COLO829 (cell line): Measurements from ENCODE around the gene ELF4.

Experiments used
- DNase-seq: peaks from one replicate; pipeline ENCODE4 v3.0.0; 2012; ENCODE audit warnings: low spot score

The ELF4 gene

DNA sequence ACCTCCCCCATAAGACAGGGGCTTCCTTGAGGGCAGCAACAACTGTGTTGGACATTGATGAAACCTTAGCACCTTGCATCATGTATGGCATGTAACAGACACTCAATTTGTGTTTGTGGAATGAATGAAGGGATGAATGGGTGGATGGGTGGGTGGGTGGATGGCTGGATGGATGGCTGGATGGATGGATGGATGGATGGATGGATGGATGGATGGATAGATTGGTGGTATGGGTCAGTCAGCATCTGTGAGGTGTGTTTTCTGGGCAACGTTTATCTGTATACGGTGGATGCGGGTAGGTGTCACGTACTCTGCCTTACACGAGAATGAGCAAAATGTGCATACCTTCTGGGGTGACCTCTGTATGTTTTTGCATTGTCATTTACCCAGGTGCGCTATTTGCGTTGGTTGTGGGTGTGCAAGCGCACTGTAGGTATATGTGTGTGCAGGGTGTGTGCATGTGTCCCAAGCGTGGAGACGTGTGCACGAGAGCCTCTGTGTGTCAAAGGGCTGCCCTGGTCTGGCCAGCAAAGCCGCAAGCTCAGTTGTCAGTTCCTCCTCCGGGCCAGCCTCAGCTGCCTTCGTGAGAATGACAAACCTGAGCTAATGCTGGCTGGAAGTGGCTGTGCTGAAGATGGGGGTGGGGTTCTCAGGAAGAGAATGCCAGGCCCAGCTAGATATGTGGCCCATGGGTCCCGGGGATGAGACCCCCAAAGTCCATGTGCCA lies 26.5 kb downstream of the ELF4 start:
- no peak for DNase-seq

DNA sequence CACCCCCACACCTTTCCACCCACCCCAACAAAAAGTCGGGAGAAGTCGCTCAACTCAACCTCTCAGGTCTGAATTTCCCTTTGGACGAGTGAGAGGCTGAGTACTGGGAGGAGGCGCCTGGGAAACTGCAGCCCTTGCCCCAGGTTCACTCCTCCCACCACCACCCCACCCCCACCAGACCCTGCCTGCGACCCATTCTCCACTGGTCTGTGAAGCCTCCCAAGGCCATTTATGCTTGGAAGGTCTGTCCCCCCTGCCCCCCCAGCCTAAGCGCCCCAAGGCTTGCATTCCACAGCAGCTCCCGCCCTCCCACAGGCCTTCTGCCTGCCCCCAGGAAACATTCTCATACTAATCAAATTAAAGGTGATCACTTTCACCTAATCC lies 27.2 kb downstream of the ELF4 start:
- no peak for DNase-seq

DNA sequence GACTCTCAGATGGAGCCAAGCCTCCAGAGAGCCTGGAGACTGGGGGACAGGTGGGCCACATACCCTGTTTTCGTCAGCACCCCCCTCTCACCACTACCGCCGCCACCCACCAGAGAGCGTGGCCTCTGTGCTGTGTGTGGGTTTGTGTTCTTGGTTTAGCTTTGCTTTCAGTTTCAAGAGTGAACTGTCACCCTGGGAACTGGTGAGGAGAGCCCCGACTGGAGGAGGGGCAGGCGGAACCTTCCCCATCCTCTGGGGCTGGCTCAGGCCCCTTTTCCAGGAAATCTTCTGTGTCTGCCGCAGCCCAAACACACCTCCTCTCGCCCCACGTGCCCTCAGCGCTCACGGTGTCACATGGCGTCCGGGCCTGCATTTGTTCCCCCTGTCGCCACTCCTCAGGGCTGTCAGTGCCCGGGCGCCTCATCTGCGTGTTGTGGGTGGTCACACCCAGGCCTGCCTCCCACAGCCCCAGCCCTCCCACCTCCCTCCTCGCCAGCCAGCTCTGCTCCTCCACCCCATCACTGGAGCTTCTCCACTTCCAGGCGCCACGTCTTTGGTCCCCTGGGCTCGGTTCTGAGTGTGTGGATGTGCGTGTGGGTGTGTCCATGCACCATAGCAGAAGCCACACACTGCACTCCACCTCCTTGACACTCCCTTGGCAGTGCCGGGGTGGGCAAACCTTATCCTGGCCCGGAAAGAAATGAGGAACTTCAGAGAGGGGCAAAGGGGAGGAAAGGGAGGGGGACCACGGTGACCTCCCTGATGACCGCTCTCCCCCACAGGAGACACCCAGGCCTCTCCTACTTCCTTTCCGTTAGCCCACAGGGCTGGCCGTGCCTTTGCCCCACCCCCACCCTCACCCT lies 27.8 kb downstream of the ELF4 start:
- no peak for DNase-seq

DNA sequence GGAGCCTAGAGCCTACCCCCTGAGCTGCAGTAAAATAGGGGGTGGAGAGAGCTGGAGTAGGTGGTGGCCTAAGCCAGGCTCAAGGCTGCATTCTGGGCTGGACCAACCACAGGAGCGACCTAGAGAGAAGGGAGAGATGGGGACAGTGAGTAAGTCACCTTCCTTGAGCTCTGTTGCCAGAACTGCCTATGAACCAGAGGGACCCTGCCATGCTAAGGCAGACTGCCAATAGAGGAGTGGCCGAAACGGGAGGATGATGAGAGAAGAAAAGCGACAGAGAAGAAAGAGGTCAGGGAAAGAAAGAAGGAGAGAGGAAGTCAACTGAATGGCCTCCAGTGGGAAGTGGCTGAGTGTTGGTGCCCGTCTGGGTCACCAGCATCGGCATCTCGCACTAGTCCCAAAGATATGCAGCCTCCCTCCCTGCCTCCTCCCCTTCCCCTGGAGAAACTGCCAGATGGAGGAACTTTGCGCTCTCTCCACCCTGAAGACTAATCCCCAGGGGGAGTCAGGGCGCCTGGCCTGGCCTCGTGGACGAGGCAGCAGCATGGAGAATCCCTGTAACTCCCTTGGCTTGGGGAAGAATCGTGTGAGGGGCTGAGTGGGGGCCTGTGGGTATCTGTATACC lies 28.8 kb downstream of the ELF4 start:
- DNase-seq, result no peak

DNA sequence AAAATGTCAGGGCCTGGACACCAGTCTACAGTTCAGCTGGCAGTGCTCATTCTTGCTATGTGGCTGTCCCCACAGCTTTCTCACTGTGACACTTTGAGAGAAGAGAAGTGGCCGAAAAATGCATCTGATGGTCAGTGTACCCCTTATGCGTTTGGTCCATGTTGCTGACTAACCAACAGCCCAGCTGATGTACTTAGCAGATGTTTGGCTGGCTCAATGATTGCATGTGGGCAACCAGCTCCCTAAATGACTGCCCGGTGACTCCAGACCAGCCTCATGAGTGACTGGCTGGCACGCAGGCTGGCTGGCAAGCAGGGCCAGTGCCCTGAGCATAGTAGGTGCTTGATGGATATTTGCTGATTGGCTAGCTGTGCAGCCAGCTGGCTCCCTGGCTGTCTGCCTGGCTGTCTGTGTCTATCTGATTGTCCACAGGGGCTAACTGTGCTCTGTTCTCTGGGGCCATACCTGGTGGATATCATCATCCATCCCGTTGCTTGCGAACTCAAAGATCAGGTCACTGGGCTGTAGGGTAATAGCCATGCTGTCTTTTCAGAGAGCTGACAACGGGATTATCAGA lies 29.4 kb downstream of the ELF4 start:
- no peak for DNase-seq

DNA sequence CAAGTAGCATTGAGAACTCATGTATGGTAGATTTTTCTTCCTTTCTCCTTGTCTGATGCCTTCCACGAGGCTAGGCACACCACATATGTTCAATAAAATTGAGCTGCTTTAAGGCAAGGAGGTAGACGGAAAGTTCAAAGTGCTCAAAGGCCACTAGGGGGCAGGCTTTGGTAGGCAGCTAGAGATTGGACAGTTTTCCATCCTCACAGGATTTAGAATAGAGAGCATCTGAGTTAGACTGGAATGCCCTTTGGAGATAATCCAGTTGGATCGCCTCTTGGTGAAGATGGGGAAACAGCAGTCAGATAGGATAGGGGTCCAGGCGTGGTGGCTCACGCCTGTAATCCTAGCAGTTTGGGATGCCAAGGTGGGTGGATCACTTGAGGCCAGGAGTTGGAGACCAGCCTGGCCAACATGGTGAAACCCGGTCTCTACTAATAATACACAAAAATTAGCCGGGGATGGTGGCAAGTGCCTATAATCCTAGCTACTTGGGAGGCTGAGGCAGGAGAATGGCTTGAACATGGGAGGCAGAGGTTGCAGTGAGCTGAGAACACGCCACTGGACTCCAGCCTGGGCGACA lies 30.4 kb downstream of the ELF4 start:
- DNase-seq, result peak; percentile 77

DNA sequence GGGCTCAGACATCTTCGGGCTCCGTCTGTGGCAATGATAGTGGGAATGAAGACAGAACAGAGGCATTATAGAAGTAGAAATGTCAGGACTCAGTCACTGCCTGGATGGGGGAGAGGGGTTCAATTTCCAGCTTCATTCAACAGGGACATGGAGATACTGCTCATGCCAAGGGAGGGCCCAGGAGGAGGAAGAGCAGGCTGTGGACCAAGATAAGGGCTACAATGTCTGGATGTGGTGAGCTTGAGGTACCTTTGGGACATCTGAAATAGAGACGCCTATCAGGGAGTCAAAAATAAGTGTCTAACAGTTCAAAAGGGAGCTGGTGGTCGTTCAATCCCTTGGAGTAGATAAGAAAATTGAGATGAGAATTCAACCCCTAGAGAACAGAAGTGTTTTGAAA lies 34.5 kb downstream of the ELF4 start:
- no peak for DNase-seq

DNA sequence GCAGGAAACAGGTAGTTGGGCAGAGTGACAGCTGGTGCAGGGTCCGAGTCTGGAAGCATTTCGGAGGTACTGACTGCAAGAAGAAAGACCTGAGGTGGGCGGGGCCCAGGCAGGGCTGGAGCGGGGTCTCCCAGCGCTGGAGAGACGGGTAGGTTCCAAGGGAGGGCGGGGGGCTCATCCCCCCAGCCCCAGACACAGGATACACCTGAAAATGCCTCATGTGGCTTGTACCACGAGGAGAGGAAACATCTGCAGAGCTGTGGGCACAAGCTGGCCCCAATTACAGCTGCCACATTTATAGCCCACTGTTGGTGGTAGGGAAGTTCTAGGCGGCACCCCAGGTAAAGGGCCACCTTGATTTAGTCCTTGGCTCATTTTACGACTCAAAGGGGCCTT lies 38.0 kb downstream of the ELF4 start:
- no peak for DNase-seq

DNA sequence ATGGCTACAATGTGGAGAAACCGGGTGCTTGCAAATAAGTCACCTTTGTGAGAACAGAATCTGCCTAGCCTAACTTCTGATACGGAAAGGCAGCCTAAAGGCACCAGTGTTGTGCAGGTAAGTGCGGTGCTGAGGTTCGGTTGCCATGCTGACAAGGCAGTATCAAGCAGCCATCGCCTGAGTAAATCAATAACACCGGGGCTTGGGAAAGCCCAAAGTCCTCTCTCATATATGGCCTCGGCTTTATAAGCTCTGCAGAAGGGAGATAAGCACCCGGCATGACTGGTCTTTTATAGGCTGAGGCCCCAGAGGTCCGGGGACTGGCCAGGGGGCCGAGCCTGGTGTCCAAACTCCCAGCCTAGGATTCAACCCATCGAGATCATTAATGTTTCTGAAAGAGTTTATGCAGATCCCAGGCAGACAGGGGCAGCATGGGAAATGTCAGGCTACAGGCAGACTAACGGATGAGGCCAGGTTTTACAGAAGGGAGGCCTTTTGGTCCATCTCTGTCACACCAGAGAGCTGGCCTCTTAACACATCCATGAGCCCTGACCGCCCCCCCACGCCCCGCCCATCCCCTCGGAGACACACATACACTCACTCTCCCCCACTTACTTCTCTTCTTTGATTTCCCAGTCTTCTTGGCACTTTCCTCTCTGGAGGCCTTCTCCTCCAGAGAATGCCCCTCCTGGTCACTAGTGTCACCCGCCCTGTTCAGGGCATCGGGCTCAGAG lies 38.5 kb downstream of the ELF4 start:
- no peak for DNase-seq

DNA sequence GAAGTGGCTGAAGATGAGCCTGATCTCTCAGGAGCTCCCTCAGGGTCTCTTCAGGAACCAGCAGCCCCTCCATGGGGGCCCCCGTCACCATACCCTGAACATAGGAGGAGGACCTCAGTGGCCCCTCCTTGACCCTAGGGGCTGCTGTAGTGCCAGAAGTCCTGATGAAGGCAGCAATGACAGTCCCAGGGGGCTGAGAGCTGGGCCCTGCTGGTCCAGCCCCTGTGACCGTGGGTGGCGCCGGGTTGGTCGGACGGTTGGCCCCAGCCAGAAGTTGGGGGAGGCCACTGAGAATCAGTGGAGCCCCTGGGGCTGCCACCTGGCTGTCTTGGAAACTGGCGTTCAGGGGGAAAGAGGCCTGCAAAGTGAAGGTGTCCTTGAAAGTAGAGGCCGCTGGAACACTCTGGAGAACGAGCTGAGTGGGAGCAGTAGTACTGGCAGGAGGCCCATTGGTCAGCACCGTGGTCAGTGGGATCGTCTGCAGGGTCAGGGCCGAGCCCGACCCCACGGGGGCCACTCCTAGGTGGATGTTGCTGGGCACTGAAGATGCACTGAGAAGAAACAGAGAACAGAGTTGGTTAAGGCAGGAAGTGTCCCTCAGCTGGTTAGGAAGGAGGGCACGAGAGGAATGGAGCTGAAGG lies 43.2 kb downstream of the ELF4 start:
- no peak for DNase-seq

DNA sequence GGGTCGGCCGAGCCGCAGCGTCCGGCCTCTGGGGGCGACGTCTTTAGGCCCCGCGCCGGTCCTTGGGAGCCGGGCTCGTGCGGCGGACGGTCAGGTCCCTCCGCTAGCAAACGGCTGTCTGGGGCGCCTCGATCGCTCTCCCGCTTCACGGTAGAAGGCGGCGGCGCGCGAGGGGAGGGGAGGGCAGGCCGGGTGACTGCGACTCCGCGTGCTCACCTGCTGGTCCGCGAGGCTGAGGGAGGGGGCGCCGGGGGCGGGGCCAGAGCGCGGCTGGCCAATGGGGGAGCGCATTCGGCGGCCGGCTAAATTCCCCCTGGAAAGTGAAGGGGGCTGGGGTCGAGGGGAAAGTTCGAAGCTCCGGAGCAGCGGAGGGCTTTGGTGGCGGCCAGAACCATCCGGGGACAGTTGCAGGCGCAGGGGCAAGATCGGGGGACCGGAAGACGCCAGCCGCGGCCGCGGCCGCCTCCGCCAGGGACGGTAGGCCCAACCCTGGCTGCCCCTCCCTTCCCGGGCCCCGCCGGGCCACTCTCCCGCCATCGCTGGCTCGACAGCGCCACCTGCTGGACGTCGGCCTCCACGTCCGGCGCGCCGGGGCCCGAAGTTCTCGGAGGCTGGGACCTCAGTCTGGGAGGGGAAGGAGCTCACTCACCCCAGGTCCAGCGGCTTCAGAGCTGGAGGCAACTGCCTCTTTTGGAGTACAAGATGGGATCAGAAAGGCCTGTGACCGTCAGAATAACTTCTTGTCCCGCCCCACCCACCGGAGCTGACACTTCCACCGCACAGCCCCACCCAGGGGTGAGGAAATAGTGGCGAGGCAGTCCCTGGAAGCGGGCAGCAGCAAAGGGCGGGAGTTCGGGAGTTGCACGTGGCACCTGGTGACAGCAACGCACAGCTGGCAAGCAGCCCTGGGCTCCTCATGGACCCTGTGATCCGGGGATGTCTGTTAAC lies 49.9 kb downstream of the ELF4 start:
- DNase-seq, result peak; percentile 70

DNA sequence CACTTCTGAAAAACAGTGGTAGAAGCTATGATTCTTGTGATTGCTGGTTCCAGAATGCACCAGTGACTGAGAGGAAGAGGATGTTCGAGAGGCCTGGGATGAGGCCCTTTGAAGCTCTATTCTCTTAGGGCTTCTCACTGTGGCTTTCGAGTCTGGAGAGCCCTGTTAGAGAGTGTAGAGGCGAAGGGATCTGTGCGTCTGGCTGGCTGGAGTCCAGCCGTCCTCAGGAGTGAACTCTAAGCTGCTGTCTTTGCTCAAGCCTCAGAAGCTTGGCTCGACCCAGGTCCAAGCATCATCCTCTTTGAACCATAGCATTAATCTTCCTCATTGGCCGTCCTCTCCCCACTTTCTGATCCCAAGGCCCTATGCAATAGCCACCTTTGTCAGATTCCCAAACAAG lies 51.6 kb downstream of the ELF4 start:
- no peak for DNase-seq

DNA sequence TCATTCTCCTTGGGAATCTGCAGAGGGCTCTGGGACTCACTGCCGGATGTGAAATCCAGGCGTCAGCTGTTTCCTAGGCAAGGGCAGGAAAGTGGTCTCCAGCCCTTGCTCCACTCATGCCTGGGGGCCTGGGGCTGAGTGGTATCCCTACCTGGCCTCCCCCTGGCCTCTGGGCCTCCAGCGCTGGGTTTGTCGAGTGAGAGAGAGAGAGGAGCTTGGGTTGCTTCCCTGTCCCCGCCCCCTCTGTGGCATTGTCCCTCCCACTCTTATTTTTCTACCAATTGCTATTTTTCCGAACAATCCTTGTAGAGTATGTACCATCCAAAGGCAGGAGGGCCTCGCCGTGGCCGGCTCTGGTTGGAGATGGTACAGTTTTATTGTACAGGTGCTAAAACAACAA lies 53.1 kb downstream of the ELF4 start:
- DNase-seq, result no peak

DNA sequence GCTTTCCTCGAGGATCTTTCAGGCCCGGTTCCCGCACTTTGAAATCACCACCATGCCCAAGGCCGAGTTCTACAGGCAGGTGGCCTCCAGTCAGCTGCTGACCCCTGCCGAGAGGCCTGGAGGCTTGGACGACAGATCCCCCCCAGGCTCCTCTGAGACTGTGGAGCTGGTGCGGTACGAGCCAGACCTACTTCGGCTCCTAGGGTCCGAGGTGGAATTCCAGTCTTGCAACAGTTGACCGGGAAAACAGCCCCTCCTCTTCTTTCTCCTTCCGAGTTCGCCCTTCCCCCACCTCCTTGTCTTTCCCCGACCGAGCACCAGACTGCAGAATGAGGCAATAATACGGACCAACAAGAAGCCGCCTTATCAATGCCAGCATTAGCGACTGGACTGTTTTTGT lies 54.4 kb downstream of the ELF4 start:
- no peak for DNase-seq

DNA sequence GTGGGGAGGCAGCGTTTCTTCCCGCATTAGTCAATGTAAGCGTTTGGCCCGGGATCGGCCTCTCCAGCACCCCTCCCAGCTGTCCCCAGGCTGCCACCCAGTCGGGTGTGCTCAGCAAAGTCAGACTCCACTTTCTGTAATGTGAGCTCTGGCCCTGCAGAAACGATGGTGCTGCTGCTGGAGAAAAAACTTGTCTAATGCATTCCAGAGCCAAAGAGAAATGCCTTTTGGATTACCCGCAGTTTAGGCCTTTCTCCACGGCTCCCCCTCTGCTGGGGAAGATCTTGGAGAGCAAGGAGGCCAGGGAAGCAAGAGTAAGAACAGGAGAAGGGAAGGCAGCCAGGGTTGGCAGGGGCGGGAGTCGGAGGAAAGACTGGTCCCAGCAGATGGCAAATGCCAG lies 55.2 kb downstream of the ELF4 start:
- DNase-seq, result no peak

DNA sequence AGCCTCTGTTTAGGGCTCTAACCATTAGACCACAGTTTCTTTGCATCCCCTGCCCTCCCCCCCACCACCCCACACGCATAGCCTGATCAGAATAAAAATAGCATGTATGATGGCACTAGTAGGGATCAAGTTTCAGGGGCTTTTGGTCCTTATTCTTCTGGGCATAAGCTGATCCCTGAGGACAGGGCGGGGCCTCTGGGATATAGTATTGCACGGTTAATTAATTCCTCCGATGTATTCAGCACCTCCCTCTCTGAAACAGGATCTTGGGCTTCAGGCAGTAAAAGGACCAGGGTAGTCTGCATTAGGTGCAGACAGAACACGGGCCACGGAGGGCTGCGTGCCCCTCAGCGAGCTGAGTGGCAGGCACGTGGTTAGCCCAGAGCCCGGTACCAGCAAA lies 57.1 kb downstream of the ELF4 start:
- no peak for DNase-seq

DNA sequence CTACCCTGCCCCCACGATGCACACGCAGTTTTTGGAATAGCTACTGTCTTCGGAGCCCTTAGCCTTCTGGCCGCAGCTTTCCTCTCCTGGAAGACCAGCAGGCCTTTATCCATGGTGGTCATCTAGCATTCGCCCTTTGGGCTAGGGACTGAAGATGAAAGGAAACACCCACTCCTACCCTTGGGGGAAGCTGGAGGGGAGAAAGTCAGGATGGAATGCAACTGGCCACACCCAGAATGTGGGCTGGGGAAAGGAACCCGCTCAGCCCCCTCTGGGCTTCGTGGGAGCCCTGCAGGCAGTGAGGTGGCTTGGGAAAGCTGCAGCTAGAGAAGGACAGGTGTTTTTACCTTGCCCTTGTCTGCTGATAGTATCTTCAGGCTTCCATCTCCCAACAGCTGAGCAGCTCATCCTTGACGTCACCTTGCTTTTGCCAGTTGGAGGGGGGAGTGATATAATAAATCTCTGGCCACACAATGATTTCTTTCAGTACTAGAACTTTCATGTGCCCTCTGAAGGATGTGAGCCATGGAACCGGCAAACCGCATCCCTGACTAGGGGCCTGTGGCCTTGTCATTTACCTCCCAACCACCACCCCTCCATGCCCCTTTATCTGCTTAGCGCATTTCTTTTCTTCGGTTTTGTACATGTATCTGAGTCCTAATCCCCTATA lies 59.0 kb downstream of the ELF4 start:
- peak; percentile 80 for DNase-seq

DNA sequence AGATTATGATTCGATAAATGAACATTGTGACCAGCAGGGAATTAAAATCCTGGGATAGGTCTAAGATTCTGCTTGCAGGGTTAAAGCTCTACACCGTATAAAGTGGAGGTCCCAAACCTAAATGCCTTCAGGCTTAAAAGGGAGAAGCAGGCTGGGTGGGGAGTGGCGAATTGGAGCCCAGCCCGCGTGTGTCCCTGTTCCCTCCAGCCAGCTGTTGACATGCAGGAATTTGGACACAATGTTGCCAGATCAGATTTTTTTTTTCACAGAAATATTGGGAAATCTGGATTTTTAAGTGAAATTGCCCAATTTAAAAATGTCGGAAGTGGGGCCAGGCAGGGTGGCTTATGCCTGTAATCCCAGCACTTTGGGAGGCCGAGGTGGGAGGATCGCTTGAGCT lies 60.5 kb downstream of the ELF4 start:
- DNase-seq, result no peak

DNA sequence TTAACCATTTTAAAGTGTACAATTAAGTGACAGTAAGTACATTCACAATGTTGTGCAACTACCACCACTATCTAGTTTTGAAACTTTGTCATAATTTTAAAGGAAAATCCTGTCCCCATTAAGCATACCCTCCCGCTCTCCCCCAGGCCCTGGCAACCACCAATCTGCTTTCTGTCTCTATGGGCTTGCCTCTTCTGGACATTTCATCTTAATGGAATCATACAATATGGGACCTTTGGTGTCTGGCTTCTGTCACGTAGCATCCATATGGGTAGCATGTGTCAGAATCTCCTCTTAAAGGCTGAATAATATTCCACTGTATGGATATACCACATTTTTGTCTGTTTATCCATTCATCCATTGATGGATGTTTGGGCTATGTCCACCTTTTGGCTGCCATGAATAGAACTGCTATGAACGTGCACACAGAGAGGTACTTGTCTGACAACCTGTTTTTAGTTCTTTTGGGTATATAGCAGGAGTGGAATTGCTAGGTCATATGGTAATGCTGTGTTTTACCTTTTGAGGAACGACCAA lies 61.5 kb downstream of the ELF4 start:
- no peak for DNase-seq
